TTC549 (cell line): ENCODE results near the gene MAPKAPK3.

Experiments
- FAIRE-seq: peaks from 2 replicates; lab custom pipeline; 2012; peaks lifted over from hg19 to GRCh38; lab: Jason Lieb, UNC

The MAPKAPK3 gene

GRCh38 chr3:50695031-50695430 is 78.1 kb downstream of the MAPKAPK3 start:
- no peak for FAIRE-seq

GRCh38 chr3:50696276-50696675 is 79.3 kb downstream of the MAPKAPK3 start:
- no peak for FAIRE-seq

GRCh38 chr3:50698269-50698668 is 81.3 kb downstream of the MAPKAPK3 start:
- FAIRE-seq: no peak
